GM18520 (cell line): Measurements from ENCODE around the gene AKT3.

Experiments
- ATAC-seq: cut with Tn5 transposase; IDR thresholded peaks from one replicate; pipeline ENCODE4 v1.9.1; 2021; ENCODE audit not compliant: unreplicated experiment

Gene AKT3

DNA sequence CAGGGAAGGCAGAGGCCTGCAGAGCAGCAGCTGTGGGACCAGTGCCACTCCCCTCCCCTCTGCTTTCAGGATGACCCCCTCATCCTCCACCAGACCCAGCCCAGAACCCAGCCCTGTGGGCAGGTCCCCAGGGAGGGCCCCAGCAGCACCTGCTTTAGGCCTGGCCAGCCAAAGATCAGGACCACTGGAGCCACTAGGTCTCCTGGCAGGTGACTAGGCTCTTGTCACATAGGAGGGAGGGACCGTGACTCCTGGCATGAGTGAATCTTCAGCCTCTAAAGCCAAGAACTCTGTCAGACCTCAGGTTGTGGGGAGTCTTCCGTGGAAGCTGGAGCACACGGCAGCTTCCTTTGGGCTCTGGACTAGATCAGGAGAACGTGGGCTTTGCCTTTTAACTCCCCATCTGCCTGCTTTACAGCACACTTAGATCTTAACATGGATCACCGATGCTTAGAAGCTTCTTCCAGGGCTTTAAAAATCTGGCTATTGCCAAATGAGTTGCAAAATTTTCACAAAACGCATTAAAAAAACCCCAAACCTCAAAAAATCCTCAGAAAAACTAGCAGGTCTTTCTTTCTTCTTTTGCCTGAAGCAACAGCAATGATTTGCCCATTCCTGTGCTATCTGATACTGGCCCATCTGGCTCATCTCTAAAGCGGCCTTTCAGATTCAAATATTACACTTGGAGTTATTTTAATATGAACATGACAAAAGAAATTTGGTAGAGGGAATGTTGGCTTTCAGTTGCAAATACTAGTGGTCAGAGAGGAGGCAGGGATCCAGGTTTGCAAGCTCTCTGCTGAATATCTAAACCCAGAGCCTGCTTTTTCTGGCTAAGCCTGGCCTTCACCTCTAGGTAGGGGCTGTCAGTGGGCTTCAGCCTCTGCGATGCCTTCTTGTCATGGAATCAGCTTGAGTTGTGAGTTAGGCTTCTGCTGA lies 359.0 kb downstream of the AKT3 start:
- no peak for ATAC-seq

DNA sequence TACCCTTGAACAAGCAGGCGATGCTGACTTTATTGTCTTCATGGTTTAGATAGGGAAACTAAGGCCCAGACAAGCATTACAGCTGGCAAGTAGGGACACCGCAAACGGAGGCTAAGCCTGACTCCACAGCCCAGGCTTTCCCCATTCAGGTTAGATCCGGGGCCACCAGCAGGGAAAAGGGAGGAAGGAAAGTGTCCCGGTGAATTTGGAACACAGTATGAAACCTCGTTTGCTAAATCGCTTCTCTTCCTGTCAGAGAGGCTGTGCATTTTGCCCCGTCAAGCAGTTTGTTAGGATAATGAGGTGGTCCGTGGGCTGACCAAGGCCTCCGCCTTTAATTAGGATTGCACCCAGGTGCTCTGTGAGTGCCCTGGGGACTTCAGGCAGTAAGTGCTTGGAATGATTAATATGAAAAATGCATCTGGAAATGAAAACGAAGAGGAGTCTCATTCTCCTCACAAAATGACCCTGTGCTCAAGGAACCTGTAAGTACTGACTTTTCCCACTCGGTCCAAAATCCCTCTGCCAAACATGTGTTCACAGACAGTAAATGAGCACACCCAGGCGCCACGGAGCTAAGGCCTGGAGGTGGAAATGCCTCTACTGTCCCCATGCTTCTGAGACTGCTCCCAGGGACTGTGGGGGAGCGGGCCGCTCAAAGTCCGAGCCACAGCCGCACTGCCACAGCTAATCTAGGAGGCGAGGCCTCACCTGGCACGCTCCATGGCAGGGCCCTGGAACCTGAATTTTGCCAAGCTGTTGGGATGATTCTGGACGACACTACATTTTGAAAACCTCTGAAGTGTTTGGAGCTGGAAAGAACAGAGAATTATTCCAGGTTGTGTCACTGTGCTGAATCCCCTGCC lies 360.1 kb downstream of the AKT3 start:
- no peak for ATAC-seq

DNA sequence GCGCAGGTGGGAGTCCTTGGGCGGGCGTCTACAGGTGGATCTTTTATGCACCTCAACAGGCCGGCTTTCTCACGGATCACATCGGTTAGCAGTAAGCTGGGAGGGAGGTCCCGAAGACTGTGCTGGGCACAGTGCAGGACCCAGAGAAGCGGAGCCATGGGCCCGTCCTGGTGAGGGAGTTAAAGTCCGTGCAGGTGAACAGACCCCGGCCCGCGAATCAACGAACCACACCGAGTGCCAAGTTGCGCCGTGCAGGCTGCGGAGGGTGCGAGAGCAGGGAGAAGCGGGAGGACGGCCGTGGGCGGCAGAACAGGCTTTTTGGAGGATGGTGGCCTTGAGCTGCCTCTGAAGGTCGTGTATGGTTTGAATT lies 360.9 kb downstream of the AKT3 start:
- no peak for ATAC-seq

DNA sequence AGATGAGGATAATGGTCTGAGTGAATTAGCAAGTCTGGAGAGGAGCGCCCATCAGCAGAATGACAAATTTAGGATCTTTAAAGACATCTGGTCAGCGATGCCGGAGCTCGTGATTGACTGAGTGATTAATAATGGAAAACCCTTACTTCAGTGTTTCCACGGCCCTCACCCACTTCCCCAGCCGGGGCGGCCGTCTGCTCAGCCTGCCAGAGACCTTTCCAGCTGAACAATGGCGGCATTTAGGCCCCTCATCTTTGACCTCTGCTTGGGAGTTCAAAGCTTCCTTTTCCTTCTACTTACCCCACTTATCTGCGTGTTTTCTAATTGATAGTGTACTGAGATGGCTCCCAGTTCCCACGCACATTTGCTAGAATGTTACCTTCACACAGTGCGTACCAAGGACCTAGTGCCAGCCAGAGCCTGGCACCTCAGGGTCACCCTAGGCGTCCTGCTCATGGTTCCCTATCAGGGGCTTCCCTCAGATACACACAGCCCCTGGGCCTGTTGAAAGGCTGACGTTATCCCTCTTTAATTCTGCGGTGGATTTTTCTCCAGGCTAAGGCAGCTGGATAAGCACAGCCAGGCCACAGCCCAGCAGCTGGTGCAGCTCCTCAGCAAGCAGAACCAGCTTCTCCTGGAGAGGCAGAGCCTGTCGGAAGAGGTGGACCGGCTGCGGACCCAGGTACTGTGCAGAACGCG lies 361.4 kb downstream of the AKT3 start:
- ATAC-seq = no peak

DNA sequence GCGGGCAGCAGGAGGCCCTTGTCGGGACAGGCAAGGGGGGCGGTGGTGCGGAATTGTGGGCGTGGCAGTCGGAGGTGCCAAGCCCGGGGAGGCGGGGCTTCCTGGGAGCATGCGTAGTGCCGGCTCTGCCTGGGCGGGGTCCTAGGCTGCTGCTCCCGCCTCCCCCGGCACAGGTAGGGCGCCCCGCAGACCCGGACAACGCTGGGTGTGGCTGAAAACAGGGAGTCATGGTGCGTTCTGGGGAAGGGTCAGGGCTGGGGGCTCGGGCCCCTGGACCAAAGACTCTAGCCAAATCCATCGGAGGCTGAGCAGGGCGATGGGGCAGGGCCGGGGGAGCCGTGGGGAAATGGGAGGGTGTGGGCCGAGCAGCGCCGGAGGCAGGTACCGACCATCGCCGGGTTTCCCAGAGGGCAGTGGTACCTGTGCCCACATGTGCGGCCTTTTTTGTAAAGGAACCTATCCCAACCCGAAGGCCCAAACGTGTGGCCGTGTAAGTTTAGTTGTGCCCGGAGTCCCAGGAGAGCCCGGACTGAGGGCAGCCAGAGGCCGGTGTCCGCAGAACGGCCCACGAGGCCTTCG lies 362.3 kb downstream of the AKT3 start:
- no peak for ATAC-seq

DNA sequence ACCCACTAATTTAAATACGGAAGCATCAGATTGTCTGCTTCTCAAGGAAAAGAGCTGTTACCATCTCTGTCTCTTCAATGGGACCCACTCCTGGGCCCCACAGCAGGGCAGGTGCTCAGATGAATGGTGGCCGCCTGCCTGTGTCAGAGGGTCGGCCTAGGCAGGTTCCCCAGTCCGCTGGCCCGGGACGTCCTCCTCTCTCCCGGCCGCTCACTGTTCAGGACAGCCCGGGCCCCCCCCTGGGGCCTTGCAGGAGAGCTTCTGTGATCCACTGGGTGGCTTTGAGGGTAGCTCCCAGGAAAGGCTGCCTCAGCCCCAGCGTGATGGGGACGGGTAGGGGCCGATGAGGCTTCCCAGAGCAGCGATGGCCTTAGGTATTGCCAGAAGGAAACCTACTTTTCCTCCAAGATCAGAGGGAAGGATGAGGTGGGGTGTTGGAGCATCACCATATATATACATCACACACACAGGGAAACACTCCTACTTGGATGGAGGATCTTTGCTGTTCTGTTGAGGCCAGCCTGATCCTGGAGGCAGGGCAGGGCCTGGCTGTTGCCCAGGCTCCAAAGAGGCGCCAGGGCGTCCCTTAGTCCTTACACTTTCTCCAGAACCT lies 362.9 kb downstream of the AKT3 start:
- no peak for ATAC-seq

DNA sequence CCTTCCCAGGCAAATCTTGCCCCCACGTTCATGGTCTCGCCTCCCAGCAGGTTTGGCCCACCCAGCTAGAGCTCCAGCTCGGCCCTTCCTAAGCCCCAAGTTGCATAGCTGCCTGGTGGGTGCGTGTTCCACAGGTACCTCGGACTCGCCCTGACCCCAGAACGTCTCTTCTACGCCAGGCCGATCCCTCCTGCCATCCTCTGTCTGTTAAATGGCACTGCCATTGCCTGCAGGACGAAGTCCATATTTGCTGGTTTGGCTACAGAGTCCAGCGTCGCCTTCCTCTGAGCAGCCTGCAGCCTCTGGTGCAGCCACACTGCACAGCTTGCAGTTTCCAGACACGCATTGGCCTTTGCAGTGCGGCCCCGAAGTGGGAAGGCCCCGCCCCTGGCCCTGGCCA lies 366.1 kb downstream of the AKT3 start:
- ATAC-seq = no peak

DNA sequence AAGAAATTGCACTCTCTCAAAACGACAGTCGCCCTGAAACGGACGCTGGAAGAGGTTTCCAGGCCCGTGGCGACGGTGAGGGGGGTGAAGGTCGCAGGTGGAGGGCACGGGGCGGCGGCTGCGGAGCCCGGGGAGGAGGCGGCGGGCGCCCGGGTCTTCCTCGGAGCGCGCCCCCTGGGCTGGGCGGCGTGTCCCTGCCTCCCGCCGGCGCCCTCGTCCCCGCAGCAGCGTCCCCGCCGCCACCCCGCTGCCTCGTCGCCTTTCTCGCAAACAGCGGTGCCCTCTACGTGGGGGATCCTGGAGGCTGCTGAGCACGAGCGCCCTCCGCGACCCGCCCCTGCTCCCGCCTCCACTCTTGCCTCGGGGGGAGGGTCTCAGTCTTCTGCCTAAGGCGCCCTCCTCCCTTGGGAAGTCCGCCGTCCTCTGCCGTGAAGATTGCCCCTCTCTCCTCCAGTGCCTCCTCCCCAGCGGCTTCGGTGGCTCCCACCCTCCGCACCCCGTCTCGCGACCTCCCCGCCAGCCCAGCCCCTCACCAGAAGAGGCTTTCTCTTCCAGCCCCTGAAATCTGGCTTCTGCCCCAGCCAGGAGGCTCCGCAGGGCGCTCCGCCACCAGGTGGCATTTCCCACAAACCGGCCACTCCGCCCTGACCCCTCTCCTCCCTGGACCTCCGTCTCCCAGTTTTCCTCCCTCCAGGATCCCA lies 366.8 kb downstream of the AKT3 start:
- no peak for ATAC-seq

DNA sequence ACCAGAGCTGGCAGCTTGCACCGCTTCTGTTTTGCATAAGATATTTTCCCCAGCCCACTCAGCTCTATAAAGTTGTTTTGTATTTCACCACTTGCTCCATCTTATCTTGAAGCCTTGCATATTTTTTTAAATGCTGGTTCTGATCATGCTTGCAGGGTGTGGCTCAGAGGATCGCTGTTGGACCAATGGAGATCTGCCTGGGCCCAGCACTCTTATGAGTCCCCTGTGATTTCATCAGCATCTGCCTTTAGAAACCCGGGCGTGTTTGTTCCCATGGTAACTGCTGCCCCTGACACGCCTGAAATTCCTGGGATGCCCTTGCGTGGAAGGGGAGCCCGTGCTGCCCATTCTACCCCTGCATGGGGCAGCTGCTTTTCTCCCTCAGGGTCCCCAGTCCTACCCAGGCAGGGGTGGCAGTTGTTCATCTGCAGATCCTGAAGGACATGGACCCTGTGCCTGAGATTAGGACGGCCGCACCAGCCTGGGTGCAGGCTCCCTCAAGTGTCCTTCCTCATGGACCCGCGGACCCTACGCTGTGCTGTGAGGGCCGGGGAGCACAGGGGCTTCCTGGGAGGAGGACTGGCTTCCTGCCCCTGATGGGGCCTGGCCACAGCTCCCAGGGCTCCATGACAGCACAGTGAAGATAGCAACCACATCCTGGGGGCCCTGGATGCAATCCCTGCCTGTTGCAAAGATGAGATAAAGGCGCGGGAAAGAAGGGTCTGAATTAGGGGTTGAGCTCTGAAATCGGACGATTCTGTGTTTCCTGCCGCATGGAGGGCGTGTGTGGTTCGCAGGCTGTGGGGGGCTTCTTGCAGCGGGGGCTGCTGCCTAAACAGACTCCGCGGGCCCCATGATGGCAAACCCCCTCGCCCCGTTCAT lies 367.7 kb downstream of the AKT3 start:
- ATAC-seq = no peak

DNA sequence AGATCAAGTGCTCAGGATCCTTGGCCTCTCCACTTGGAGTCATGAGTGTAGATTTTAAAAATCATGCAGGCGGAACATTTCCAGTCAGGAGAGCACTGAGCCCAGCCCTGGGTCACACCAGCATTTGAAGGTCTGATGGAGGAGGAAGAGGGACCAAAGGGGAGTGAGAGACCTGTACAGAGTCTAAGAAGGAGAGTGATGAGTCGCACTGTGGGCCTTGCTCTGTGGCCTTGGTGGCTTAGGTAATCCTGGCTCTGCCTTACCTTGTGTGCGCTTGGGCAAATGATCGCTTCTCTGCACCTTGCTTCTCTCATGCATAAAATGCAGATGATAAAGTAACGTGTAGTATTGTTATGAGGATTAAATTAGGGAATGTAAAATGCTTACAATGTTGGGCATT lies 368.9 kb downstream of the AKT3 start:
- ATAC-seq = no peak

DNA sequence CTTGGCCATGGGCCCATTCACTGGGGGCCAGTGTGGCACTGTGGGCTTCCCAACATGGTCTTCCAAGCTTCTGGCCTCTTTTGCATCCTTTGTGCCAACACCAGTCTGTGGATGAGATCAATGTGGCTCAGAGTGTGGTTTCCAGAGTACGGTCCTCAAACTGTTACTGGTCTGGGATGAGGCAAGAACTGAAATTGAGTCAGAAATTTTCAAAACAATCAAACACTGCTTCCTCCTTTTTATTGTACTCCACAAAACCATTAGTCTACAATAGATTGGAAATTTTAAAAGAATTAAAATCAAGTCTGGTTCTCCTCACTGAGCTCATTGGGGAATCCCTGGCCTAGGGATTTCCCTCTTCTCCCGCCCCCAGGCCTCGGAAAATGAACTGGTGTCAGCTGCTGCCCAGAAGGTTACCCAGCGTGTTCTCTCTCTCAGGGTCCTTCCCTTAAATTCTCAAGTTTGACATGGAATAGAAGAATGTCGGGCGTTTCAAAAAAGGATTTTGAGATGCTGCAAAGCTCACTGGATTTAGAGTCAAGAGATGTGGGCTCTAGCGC lies 372.2 kb downstream of the AKT3 start:
- no peak for ATAC-seq

DNA sequence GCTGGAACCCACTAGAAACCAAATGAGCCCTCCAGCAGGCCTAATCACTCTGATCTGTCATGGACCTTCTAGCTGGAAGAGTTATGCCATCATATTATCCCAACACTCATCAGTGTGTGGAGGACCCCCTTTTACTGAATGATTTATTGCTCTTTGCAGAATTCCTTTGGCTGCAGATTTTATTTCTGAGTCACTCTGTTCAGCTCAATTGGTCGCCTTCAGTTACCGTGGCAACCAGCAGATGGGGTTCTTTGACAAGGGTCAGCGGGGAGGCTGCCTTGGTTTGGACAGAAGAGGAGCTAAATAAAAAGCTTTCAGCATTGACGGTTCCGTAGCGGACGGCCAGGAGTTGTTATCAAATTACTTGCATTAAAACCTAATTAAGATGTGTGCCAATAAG lies 374.1 kb downstream of the AKT3 start:
- no peak for ATAC-seq

DNA sequence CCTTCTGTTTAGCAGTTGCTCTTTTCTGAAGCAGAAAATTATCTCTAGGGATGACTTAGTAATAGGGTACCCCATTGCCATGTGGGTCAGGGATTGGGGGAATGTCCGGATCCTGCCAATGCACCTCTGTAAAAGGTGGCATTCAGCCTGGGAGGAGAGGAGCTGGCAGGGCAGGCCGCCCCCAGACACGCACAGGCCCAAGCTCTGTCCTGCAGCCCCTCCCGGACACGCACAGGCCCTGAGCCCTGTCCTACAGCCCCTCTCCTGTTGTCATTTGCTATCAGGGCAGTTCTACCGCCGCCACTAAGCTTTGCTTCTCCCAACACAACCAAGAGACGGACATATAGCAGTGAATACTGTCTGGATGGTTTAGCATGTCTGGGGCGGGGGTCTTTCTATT lies 375.1 kb downstream of the AKT3 start:
- no peak for ATAC-seq

DNA sequence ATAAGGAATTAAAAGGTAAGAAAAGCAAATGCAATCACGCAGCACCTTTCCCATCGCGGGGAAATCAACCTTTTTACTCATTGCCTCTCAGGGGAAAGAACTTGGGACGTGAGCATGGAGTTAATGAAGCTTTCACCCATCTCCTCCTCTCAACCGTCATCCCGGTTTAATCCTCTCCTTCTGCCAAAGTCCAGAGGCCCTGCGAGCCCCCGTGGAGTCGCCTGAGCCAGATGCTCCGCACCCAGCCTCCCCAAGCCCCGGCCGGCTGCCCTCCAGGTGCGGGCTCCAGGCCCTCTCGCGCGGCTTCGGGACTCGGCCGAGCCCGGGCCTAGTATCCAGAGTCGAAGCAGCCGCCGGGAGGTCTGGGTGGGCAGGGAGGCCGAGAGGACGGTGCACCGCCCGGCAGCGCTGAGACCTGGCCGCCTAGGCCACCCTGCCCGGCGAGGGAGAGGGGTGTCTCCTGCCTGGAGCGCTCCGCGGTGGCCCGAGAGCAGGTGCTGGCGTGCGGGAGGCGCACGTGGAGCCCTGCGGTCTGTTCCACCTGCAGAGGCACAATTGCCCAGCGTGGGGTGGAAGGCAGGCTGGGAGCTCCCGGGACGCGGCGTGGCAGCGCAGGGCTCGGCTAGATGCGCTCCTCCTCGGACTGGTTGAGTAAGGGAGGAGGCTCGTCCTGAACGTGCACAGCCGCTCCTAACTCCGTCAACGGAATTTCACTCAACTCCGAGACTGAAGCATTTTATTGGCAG lies 375.7 kb downstream of the AKT3 start:
- no peak for ATAC-seq

DNA sequence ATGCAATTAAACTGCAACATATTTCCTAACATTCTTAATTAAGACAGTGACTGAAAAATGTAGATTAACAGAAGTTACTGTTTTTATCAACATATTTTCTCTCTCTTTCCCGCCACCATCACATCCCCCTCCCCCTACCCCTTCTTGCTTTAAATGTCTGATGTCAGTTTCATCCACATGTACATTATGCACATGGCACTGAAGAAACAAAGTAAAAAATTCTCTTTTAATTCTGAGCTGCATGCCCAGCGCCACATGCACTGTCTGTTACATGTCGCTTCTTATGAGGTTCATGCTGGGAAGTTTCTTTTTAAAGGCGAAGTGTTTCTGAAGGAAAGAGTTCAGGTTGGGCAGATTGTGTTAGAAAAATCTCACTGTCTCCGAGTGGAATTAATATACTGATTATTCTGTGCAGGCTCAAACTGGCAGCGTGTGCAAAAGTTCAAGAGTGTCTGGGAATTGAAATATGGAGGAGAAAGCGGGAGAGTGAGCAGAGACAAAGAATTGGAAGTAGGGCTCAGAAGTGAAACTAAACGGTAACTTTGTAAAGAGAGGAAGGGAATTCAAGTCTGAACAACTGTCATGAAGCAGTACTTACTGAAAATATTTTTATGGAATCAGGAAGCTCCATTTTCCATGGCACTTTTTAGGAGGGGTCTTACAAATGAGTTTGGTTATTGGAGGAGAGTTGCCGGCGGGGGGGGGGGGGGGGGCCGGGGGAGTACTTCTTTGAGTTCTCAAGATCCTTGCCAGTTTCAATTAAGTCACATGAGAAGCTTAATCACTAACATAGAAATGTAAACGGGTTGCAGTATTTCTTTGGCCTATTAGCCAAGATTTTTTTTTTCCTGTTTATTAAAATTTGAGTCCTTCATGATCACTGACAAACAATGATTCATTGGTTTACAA lies 376.6 kb downstream of the AKT3 start:
- no peak for ATAC-seq

DNA sequence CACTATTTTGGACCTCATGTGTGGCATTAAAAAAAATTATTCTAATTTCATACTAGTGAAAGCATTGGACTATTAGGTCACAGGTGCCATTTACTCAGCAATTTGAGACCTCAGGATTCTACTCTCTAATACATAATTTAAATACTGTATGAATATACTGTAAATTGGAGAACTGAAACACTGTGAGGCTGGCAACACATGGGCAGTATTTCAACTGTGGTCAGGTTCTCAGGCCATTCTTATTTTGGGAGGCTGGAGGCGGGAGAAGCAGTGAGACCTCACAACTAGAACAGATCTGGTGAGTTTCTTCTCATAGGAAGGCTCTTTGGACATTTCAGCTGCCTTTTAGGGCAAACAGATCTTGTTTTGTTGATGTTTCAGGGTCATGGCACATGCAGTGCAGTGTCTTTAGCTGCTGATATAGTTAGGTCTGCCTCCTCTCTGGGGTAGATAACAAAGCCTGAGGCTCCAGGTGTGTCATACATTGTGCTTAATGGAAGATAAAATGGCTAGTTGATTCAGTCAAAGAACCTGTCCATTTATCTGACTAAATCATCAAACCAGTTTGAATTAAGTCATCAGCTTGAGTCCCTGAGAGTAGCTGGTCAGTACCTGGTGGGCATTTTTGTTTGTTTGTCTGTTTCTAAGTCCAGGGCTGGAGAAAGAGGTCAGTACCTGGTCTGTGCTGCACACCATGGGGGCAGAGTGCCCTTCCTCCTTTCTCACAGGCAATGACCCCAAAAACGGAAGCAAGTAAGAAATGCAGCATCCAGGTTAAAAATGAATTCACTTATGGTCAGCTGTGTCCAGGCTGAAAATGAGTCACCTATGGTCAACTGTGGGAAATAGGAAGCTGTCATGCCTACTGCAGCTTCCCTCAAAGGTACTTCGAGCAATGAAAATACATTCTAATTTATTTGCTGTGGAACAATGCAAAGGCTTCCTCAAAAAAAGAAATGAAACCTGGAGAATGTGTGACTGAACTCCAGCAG lies 378.0 kb downstream of the AKT3 start:
- peak; percentile 84 for ATAC-seq
